Raji (cell line): ENCODE results near the gene SPATA18.
A peak's percentile ranks its signal among the peaks of the same experiment; 100 is the strongest.

ENCODE experiments used
- POLR2A ChIP-seq: IDR thresholded peaks from 2 replicates; pipeline ENCODE4 v1.6.1; 2011; ENCODE audit warnings: low read depth, low read length, control low read depth; ENCODE audit not compliant: insufficient read depth

SPATA18 gene

DNA sequence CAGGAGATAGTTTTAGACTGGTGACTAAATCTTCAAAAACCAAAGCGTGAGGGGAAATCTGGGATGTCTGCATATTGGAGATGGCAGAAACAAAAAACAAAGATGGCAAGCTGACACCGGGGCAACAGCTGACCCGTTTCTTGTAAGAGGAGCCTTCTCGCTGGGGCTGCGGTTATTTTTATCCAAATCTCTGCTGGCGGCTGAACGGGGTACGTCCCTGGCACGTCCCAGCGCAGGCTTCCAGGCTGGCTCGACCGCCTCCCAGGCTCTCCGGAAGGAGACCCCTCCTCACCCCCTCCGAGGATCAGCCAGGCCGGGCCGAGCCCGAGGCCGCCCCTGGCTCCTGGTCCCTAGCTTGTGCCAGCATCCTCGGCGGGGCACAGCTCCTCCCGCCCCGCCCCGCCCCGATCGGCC, 13.4 kb upstream of the SPATA18 start:
- no peak for TF ChIP-seq POLR2A

DNA sequence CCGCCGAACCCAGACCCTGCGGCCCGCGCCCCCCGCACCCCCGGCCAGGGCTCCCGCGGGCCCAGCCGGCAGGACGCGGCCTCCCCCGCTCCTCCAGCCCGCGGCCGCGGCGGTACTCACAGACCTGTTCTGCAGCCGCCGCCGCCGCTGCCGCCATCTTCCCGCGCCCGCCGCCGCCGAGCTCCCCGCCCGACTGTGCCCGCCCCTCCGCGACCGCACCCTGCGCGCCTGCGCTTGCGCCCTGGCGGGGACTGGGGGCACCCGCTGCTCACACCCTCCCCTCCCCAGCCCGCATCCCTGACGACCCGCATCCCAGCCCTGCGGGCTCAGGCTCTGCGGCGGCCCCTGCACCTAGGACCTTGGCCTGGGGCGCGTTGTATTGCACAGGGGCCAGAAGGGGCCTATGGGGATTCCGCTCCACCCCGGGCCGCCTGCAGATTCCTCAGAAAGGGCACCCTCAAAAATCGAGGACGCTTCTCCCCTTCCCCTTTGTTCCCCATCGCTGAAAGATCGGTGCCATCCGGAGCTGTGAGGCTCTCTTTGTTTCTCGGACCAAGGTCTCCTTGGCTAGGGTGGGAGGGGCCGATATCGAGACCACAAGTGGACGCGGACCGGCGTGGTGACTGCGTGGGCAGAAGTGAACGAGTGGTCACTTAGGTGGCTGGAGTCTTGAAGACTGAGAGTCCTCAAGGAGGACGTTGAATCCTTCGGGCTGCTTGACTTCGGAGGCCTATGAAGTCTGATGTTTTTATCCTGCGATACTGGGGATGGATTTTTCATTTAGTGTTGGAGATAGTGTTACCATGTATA, 12.8 kb upstream of the SPATA18 start, which contains the start of gene SGCB:
SGCB (minus strand) TSS at position 197 of the 810 bp plus-strand sequence; CDS start at position 157, 40 bp downstream.
- TF ChIP-seq POLR2A = peak; percentile 42; the same call in 1 of the 2 replicates

DNA sequence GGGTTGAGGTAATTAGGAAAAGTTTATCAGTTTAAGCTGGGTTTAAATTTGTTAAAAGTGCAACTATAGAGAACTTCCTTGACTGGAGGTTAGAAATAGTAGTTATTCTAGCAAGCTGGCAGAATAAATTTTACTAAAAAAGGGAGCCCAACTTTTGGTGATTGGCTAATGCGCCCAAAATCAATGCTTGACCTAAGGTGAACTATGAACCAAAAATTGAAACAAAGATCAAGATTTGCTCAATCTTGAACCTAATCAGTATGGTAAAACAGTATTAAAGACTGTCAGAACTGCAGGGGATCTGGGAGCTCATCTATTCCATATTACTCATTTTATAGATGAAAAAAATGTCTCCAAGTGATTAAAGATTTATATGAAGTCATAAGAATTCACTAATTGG, 6.1 kb upstream of the SPATA18 start:
- TF ChIP-seq POLR2A = no peak

DNA sequence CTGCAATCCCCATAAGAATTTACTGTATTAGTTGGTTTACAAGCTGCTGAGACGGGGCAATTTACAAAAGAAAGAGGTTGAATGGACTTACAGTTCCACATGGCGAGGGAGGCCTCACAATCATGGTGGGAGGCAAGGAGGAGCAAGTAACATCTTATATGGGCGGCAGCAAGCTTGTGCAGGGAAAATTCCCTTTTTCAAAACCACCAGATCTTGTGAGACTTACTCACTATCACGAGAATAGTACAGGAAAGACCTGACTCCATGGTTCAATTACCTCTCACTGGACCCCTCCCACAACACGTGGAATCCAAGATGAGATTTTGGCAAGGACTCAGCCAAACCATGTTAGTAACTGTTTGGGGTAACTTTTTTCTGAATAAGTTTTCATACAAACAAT, 1.8 kb upstream of the SPATA18 start:
- no peak for TF ChIP-seq POLR2A

GRCh38 chr4:52051615-52052474, 741 bp downstream of the SPATA18 start:
- TF ChIP-seq POLR2A = no peak

DNA sequence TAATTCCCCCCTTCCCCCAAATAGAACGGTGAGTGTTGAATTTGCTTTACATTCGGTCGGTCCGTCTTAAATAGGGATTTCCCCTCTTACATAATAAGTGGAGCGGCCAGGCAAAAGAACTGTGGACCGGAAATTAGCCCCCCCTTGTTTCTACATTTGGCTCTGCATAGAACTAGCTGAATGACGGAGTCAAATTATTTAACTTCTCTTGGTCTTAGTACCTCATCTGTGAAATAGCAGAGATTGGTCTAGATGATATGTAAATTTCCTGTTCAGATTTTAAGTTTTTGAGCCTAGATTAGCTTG, 1.3 kb downstream of the SPATA18 start:
- no peak for TF ChIP-seq POLR2A

- TF ChIP-seq POLR2A = no peak
Measured at GRCh38 chr4:52054254-52054653, 3.1 kb downstream of the SPATA18 start.

GRCh38 chr4:52057196-52057595, 6.1 kb downstream of the SPATA18 start:
- TF ChIP-seq POLR2A = no peak

GRCh38 chr4:52058275-52058674, 7.2 kb downstream of the SPATA18 start:
- TF ChIP-seq POLR2A = no peak

- no peak for TF ChIP-seq POLR2A
Measured at GRCh38 chr4:52059372-52059771, 8.3 kb downstream of the SPATA18 start.

GRCh38 chr4:52069571-52069970, 18.5 kb downstream of the SPATA18 start:
- TF ChIP-seq POLR2A = no peak

GRCh38 chr4:52071791-52072546, 20.9 kb downstream of the SPATA18 start:
- no peak for TF ChIP-seq POLR2A

DNA sequence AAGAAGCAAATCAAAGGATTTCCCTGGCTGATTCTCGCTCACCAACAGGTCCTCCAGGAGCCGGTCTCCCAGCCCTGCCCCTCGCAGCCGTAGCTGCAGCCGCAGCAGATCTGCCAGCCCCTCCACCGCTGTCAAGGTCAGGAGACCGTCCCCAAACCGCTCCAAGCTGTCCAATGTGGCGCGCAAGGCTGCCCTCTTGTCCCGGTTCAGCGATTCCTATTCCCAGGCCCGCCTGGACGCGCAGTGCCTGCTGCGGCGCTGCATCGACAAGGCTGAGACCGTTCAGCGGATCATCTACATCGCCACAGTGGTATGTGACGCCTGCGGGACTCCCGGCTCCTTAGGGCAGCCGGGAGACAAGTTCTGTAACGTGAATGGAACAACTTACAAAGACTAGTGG, 25.6 kb downstream of the SPATA18 start:
- no peak for TF ChIP-seq POLR2A

GRCh38 chr4:52079659-52080058, 28.6 kb downstream of the SPATA18 start:
- no peak for TF ChIP-seq POLR2A

DNA sequence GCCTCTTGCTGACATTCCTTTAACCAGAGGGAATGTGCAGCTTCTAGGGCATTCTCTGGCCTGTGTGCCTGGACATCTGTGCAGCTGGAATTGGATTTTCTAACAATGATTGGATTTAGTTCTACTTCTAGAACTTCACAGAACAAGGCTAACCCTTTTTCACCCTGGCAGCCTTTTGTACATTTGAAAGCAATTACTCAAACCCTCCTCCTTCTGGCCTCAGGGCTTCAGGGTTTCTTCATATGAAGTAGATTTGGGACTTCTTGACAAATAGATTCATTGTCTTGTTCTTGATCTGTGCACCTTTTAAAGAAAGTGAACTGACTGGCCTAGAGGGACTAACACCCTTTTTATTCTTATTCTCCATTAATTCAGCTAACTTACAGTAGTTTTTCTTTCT, 30.1 kb downstream of the SPATA18 start:
- no peak for TF ChIP-seq POLR2A
